Measurements from ENCODE around the gene PRM2. TPM values are rescaled to one million over a fixed set of nuclear protein-coding genes. Genes with fewer than 3 reads are reported as not detected.
A peak's percentile ranks its signal among the peaks of the same experiment; 100 is the strongest.

The PRM2 gene
- total RNA-seq, 1 experiment from 2014 or later: not detected

GRCh38 chr16:11309895-11310633 lies 33.8 kb upstream of the PRM2 start:
- Histone ChIP-seq H2BK20ac (ENCODE audit: low read depth, low read length, poor library complexity, severe bottlenecking) (no peak overlapping the region), H3T11ph (ENCODE audit: low read length) (no peak overlapping the region), H3K56ac (ENCODE audit: insufficient read length, low read depth, low read length) (no peak overlapping the region), H3K4ac (ENCODE audit: low read depth, low read length) (no peak overlapping the region), H3K79me2 (ENCODE audit: insufficient read depth, low read length) (no peaks in the 10 kb centered on the region), H2BK15ac (ENCODE audit: low read depth, low read length) (no peak overlapping the region), H3K14ac (ENCODE audit: insufficient read depth, low read length) (no peak overlapping the region), H3K9ac (ENCODE audit: extremely low read depth, insufficient read length, low read length) (no peak overlapping the region), H4K20me1 (ENCODE audit: control insufficient read depth, insufficient read depth, insufficient read length) (no peaks in the 10 kb centered on the region), H2BK5ac (ENCODE audit: insufficient read length, low read length) (no peak overlapping the region), H3K4me1 (ENCODE audit: insufficient read depth, low read length) (peaks cover 2% of the 10 kb centered on the region; the same call in 1 of the 2 replicates), H2AK5ac (ENCODE audit: insufficient read length, low read length) (no peak overlapping the region), H3K27me3 (ENCODE audit: insufficient read depth, low read length) (no peaks in the 10 kb centered on the region), H4K5ac (ENCODE audit: insufficient read length, low read depth, low read length) (no peak overlapping the region), H3K4me2 (ENCODE audit: insufficient read depth, insufficient read length, low read length) (no peak overlapping the region), H4K91ac (ENCODE audit: insufficient read length, low read depth, low read length) (no peak overlapping the region), H3K23me2 (ENCODE audit: insufficient read length, low read depth, low read length, poor library complexity, severe bottlenecking) (no peaks in the 10 kb centered on the region), H4K8ac (replicated peaks; ENCODE audit: insufficient read length, low read depth, low read length) (no peak overlapping the region), H3K9me3 (ENCODE audit: control insufficient read depth, low read depth, low read length) (no peaks in the 10 kb centered on the region), H2BK120ac (ENCODE audit: low read depth, low read length, poor library complexity, severe bottlenecking) (no peak overlapping the region), H2AFZ (ENCODE audit: low read length) (no peak overlapping the region), H3K27ac (ENCODE audit: insufficient read length, low read depth, low read length) (no peak overlapping the region), H3K23ac (ENCODE audit: insufficient read length, low read depth, low read length) (no peak overlapping the region), H3K18ac (ENCODE audit: insufficient read length, low read depth, low read length) (peak overlapping the region; percentile 18), H2BK12ac (ENCODE audit: insufficient read length, low read depth, low read length) (peak overlapping the region; percentile 0), H3K79me1 (ENCODE audit: insufficient read depth, low read depth, low read length, poor library complexity, severe bottlenecking) (no peaks in the 10 kb centered on the region)
- H3K36me3 Mint-ChIP-seq (ENCODE audit: insufficient read depth in 1 of 3, low read depth in 3 of 3): peaks cover 0 to 1% (median 0%) of the 10 kb centered on the region in 3 experiments; a peak in 1 of 7 replicates
- no peaks in the 10 kb centered on the region; the same call in 1 of the 2 replicates for H3K27me3 Mint-ChIP-seq (ENCODE audit: low read depth)
- no peak overlapping the region for H3K4me3 Mint-ChIP-seq
- no peaks in the 10 kb centered on the region; a peak in 1 of 5 replicates for H3K9me3 Mint-ChIP-seq
- no peak for DNase-seq
- no CpG with 5 or more reads among the region's 9 CpGs for WGBS (ENCODE audit: extremely low coverage, insufficient read length, low lambda C conversion rate)
- TF ChIP-seq, protein P1, sequence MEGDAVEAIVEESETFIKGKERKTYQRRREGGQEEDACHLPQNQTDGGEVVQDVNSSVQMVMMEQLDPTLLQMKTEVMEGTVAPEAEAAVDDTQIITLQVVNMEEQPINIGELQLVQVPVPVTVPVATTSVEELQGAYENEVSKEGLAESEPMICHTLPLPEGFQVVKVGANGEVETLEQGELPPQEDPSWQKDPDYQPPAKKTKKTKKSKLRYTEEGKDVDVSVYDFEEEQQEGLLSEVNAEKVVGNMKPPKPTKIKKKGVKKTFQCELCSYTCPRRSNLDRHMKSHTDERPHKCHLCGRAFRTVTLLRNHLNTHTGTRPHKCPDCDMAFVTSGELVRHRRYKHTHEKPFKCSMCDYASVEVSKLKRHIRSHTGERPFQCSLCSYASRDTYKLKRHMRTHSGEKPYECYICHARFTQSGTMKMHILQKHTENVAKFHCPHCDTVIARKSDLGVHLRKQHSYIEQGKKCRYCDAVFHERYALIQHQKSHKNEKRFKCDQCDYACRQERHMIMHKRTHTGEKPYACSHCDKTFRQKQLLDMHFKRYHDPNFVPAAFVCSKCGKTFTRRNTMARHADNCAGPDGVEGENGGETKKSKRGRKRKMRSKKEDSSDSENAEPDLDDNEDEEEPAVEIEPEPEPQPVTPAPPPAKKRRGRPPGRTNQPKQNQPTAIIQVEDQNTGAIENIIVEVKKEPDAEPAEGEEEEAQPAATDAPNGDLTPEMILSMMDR (conservative IDR thresholded peaks at IDR 0.05): no peak
- peak overlapping the region in 1 of 3 experiments; percentile 35; a peak in 1 of 7 replicates for H3K27ac Mint-ChIP-seq
- peaks cover 37 to 39% of the 10 kb centered on the region in 2 experiments for H3K4me1 Mint-ChIP-seq

All from H9 (cell line).